A673 (cell line): ENCODE measurements around the gene CCR2.

Experiments
- CTCF ChIP-seq: fragments of 300-800, 200-600 bp; sonication (generic); conservative IDR thresholded peaks from 2 replicates; pipeline ENCODE4 v1.5.1; 2017; ENCODE audit warnings: low read depth, mild to moderate bottlenecking, antibody characterized with exemption, low read length, moderate library complexity, mixed read lengths
- EZH2 ChIP-seq: fragments of 200-600 bp; sonication (generic); IDR thresholded peaks from 2 replicates; pipeline ENCODE4 v1.6.1; 2017; ENCODE audit warnings: borderline replicate concordance, low read depth, mild to moderate bottlenecking, mixed read lengths, antibody characterized with exemption, low read length; ENCODE audit not compliant: poor library complexity, severe bottlenecking

DNA sequence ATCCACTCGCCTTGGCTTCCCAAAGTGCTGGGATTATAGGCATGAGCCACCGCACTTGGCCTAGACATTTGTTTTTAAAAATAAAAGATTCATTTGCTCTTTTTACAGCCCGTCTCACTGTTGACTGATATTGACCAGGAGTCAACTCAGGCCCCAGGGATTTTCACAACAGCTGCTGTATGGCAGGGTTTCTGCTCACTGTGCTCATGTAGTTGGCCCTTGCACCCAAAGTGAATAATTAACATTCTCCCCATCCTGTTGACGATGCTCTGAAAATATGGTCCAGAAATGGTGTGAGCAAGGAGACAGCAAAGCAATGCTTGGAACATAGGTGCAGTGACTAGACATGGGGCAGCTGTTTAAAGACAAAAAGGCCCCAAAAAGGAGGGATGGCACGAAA lies 13.9 kb downstream of the CCR2 start:
- TF ChIP-seq CTCF (no peak), EZH2 (no peak)
